ENCODE results near the gene MINDY4. TPM values are rescaled to one million over a fixed set of nuclear protein-coding genes. Genes with fewer than 3 reads are reported as not detected.

The MINDY4 gene
- total RNA-seq, 1 donor from 2014 or later: 20.1 TPM

GRCh38 chr7:30814700-30815387 is 43.6 kb downstream of the MINDY4 start:
- DNase-seq (no peak), ATAC-seq (peak; percentile 84)
- Histone ChIP-seq H3K4me3 (no peak overlapping the region), H3K4me1 (peaks cover 27% of the 10 kb centered on the region), H3K27ac (peak overlapping the region; percentile 49), H3K9me3 (no peaks in the 10 kb centered on the region), H3K27me3 (no peaks in the 10 kb centered on the region), H3K36me3 (no peaks in the 10 kb centered on the region)
- TF ChIP-seq, protein P1, sequence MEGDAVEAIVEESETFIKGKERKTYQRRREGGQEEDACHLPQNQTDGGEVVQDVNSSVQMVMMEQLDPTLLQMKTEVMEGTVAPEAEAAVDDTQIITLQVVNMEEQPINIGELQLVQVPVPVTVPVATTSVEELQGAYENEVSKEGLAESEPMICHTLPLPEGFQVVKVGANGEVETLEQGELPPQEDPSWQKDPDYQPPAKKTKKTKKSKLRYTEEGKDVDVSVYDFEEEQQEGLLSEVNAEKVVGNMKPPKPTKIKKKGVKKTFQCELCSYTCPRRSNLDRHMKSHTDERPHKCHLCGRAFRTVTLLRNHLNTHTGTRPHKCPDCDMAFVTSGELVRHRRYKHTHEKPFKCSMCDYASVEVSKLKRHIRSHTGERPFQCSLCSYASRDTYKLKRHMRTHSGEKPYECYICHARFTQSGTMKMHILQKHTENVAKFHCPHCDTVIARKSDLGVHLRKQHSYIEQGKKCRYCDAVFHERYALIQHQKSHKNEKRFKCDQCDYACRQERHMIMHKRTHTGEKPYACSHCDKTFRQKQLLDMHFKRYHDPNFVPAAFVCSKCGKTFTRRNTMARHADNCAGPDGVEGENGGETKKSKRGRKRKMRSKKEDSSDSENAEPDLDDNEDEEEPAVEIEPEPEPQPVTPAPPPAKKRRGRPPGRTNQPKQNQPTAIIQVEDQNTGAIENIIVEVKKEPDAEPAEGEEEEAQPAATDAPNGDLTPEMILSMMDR (IDR thresholded peaks at IDR 0.05): no peak
- intact Hi-C loops (cut with DNase I): no loop called here

DNA sequence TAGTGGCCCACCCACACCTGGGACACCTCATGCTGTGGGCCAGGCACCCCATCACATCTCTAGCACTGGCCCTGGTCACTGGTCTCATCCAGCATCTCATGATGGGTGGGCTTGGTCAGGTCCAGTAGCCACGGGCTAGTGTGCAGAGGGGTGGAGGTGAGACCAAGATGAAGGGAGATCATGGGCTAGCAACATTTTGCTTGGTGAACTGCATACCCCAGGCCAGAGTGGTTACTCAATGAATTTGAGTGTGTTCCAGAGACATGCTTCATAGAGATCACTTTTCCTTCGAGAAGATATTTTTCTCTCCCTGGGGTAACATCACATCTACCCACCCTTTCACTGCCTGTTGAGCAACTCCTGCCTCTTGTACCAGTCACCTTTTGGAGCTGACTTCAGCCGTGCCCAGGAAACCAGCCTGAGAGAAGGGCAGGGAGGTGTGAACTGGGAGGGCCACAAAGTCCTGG is 44.2 kb downstream of the MINDY4 start:
- no peaks in the 10 kb centered on the region for H3K9me3 ChIP-seq
- ATAC-seq (peak; percentile 21), DNase-seq (no peak)
- TF ChIP-seq, protein P1 (IDR thresholded peaks at IDR 0.05): no peak
- no peak overlapping the region for H3K4me3 ChIP-seq
- H3K36me3 ChIP-seq: no peaks in the 10 kb centered on the region
- peaks cover 27% of the 10 kb centered on the region for H3K4me1 ChIP-seq
- intact Hi-C loops (cut with DNase I): no loop called here
- no peaks in the 10 kb centered on the region for H3K27me3 ChIP-seq
- H3K27ac ChIP-seq: peak overlapping the region; percentile 49

DNA sequence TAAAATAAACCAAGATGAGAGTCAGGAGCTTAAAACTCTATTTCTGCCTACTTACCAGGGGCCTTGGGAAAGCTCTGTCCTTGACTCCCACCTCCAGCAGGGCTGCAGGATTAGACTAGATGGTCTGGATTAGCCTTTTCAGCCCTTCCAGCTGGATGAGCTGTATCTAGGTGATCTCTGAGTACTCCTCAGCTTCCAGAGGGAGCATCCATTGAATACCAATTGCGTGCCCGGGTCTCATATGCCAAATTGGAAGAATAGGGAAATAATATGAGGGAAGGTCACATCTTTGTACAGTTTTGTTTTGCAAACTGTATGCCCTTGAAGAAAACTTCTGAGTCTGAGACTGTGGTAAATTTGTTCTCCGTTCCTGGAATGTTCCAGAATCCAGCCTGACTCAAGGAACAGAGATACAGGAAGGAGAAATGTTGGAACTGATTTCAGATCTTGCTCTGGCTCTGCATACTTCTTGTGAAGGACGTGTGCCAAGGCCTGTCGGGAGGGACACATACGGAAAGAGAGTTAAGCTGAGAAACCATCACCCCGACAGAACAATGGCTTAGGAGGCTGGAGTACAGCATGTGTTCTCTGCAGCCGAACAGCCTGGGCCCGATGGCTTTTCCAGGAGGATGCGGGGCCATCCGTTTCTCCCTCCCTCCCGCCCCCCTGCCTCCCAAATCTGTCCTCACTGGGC is 44.9 kb downstream of the MINDY4 start:
- intact Hi-C loops (cut with DNase I): no loop called here
- peak; percentile 34 for ATAC-seq

DNA sequence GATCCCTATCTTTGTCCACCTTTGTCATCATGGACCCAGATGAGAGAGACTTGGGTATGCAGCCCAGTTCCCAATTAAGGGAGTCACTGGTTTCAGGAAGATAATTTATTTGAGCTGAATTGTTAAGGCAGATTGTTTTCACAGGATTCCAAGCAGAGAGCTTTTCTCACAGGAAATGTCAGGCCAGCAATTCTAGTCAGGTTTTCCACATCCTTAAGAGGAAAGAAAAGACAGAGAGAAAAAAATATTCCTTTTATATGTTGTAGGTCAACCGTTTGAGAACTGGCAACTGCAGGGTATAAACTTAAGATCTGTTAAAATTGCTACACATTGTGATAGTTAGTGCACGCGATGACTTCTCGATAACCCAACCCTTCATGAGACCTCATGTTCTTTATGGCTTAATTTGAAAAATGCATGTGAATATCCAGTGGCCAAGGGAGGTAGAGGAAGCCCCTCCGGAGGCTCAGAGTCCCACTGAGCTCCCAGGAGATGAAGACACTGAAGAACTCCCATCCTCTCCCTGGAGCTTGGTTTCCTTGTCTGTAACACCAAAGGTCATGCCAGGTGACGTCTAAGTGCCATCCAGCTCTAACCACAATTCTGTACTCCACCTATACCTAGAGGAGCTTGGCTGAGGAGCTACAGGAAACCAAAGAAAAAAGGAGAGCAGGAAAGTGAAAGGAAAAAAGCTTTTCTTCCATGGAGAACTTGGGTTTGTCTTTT is 45.6 kb downstream of the MINDY4 start:
- intact Hi-C loops (cut with DNase I): no loop called here
- Histone ChIP-seq H3K4me3 (no peak overlapping the region), H3K27ac (peak overlapping the region; percentile 43), H3K27me3 (no peaks in the 10 kb centered on the region), H3K36me3 (no peaks in the 10 kb centered on the region), H3K9me3 (no peaks in the 10 kb centered on the region), H3K4me1 (peaks cover 27% of the 10 kb centered on the region)
- TF ChIP-seq, protein P1 (IDR thresholded peaks at IDR 0.05): no peak
- DNase-seq: no peak
- ATAC-seq: no peak

More for the DNA sequence above, 44.9 kb downstream of the MINDY4 start:
- H3K27ac ChIP-seq: peak overlapping the region; percentile 49
- peaks cover 27% of the 10 kb centered on the region for H3K4me1 ChIP-seq
- no peak overlapping the region for H3K4me3 ChIP-seq
- no peaks in the 10 kb centered on the region for H3K27me3 ChIP-seq
- H3K9me3 ChIP-seq: no peaks in the 10 kb centered on the region
- TF ChIP-seq, protein P1 (IDR thresholded peaks at IDR 0.05): no peak
- H3K36me3 ChIP-seq: no peaks in the 10 kb centered on the region
- DNase-seq: no peak

DNA sequence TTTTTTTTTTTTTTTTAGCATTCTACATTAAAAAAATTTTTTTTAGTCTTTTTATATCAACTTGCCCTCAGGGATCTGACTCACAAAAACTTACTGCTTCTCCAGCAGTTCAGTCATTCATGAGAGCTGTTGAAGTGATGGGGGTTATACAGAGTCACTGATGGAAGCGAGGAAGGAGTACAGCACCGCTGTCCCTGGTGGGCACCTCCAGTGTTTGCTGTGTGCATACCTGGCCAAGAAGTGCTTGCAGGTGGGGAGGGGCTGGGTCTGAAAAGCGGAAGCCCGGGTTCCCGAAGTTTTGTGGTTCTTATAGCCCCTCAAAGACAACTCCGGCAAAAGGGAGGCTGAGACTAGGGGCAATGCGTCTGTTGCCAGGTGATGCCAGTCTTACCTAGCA is 46.2 kb downstream of the MINDY4 start:
- no peak overlapping the region for H3K27ac ChIP-seq
- TF ChIP-seq, protein P1 (IDR thresholded peaks at IDR 0.05): no peak
- peak; percentile 17 for ATAC-seq
- no peaks in the 10 kb centered on the region for H3K27me3 ChIP-seq
- H3K4me1 ChIP-seq: peaks cover 27% of the 10 kb centered on the region
- intact Hi-C loops (cut with DNase I): no loop called here
- H3K36me3 ChIP-seq: no peaks in the 10 kb centered on the region
- no peak for DNase-seq
- no peaks in the 10 kb centered on the region for H3K9me3 ChIP-seq
- no peak overlapping the region for H3K4me3 ChIP-seq

Measured in upper lobe of right lung (tissue), 1 donor.